H1 (cell line): Measurements from ENCODE around the gene SAPCD1. TPM values are rescaled to one million over a fixed set of nuclear protein-coding genes. Genes with fewer than 3 reads are reported as not detected.

ENCODE experiments used
- CTCF ChIA-PET: fragments of 300-600 bp; sonication (Branson Sonifier 250); formaldehyde crosslinking; loops from one replicate; lab custom pipeline; 2021; ENCODE audit not compliant: partially characterized antibody; lab: Charles Lee
- POLR2A ChIA-PET: fragments of 300-600 bp; sonication (Branson Sonifier 250); formaldehyde crosslinking; loops from one replicate; lab custom pipeline; 2021; ENCODE audit warnings: inconsistent platforms; ENCODE audit not compliant: partially characterized antibody; lab: Charles Lee
- DNase-seq, 2 experiments: peaks; one replicate each; pipeline versions ENCODE4 v3.0.0 to v3.0.0-alpha.2; 2010 to 2022; ENCODE audit warnings: low spot score in 2 of 2, low read depth in 1 of 2, mixed read lengths in 1 of 2
- FAIRE-seq: peaks from 2 replicates; lab custom pipeline; 2011; peaks lifted over from hg19 to GRCh38; lab: Jason Lieb, UNC
- H2AFZ ChIP-seq: 2 replicates; pipeline ENCODE4 v1.8.1; 2012; ENCODE audit warnings: low read length, inconsistent platforms
- H2AK5ac ChIP-seq: 2 replicates; pipeline ENCODE4 v1.6.1; 2013; ENCODE audit warnings: low read depth, low read length
- H2BK120ac ChIP-seq: replicated peaks from 2 replicates; pipeline ENCODE3; 2013; ENCODE audit warnings: low read depth, low read length, inconsistent platforms
- H2BK12ac ChIP-seq: 2 replicates; pipeline ENCODE4 v1.6.1; 2013; ENCODE audit warnings: low read depth, low read length
- H2BK15ac ChIP-seq: 2 replicates; pipeline ENCODE4 v1.6.1; 2013; ENCODE audit warnings: low read length
- H2BK20ac ChIP-seq: 2 replicates; pipeline ENCODE4 v1.6.1; 2013; ENCODE audit warnings: low read length
- H2BK5ac ChIP-seq: 2 replicates; pipeline ENCODE4 v1.6.1; 2013; ENCODE audit warnings: low read depth, low read length
- H3K14ac ChIP-seq: 2 replicates; pipeline ENCODE4 v1.6.1; 2013; ENCODE audit warnings: inconsistent platforms; ENCODE audit not compliant: insufficient read length
- H3K18ac ChIP-seq: 2 replicates; pipeline ENCODE4 v1.6.1; 2013; ENCODE audit warnings: low read length; ENCODE audit errors: extremely low read depth
- H3K23ac ChIP-seq: 2 replicates; pipeline ENCODE4 v1.6.1; 2013; ENCODE audit warnings: inconsistent platforms; ENCODE audit not compliant: insufficient read length
- H3K23me2 ChIP-seq: 2 replicates; pipeline ENCODE4 v1.6.1; 2013; ENCODE audit warnings: low read depth, low read length
- H3K27ac ChIP-seq: 2 replicates; pipeline ENCODE4 v1.6.1; 2011; ENCODE audit warnings: low read depth, low read length, inconsistent platforms
- H3K27me3 ChIP-seq, 4 experiments: replicated peaks in 1 of 4; 1 replicate in 1 of 4; 2 replicates in 3 of 4; pipeline versions ENCODE4 v1.6.1 to v1.8.1; 2011 to 2013; ENCODE audit warnings: low read length in 3 of 4, mild to moderate bottlenecking in 3 of 4, inconsistent platforms in 2 of 4, mixed read lengths in 2 of 4, moderate library complexity in 1 of 4; ENCODE audit not compliant: control insufficient read depth in 3 of 4, insufficient read depth in 3 of 4; ENCODE audit errors: extremely low read depth in 1 of 4
- H3K36me3 ChIP-seq, 4 experiments: 2 replicates each; pipeline versions ENCODE4 v1.6.1 to v1.8.1; 2011 to 2013; ENCODE audit warnings: mild to moderate bottlenecking in 4 of 4, low read length in 3 of 4, moderate library complexity in 2 of 4, control low read depth in 1 of 4, inconsistent platforms in 1 of 4; ENCODE audit not compliant: insufficient read depth in 4 of 4, control insufficient read depth in 2 of 4
- H3K4ac ChIP-seq: replicated peaks from 2 replicates; pipeline ENCODE3; 2013; ENCODE audit warnings: low read length, low read depth, mixed read lengths, inconsistent platforms; ENCODE audit not compliant: insufficient read length
- H3K4me1 ChIP-seq, 4 experiments: replicated peaks in 1 of 4; 1 replicate in 1 of 4; 2 replicates in 3 of 4; pipeline versions ENCODE4 v1.6.1 to v1.8.1; 2011 to 2013; ENCODE audit warnings: low read length in 3 of 4, inconsistent platforms in 2 of 4, mixed read lengths in 1 of 4; ENCODE audit not compliant: insufficient read depth in 4 of 4, control insufficient read depth in 3 of 4
- H3K4me2 ChIP-seq, 2 experiments: 2 replicates each; pipeline versions ENCODE4 v1.6.1 to v1.8.1; 2011 to 2013; ENCODE audit warnings: low read depth in 2 of 2, low read length in 2 of 2, control low read depth in 1 of 2, inconsistent platforms in 1 of 2, mild to moderate bottlenecking in 1 of 2; ENCODE audit not compliant: insufficient read depth in 1 of 2
- H3K4me3 ChIP-seq, 4 experiments: fragments of 200-600, 300-600 bp in 1 of 4; sonication (generic), shearing (Covaris generic), sonication (Bioruptor Twin) in 1 of 4; 2 replicates each; pipeline versions ENCODE4 v1.5.1 to v1.8.1; 2011 to 2016; ENCODE audit warnings: low read length in 4 of 4, low read depth in 3 of 4, control low read depth in 2 of 4, inconsistent platforms in 2 of 4, mild to moderate bottlenecking in 2 of 4, mixed read lengths in 1 of 4, moderate library complexity in 1 of 4; ENCODE audit not compliant: insufficient read depth in 2 of 4; ENCODE audit errors: extremely low read depth in 1 of 4
- H3K56ac ChIP-seq: replicated peaks from 2 replicates; pipeline ENCODE3; 2013; ENCODE audit warnings: low read depth, mild to moderate bottlenecking, mixed read lengths, low read length, inconsistent platforms; ENCODE audit not compliant: insufficient read length
- H3K79me1 ChIP-seq: 2 replicates; pipeline ENCODE4 v1.6.1; 2013; ENCODE audit warnings: low read depth, low read length, control low read depth
- H3K79me2 ChIP-seq, 2 experiments: 2 replicates each; pipeline versions ENCODE4 v1.6.1 to v1.8.1; 2012 to 2013; ENCODE audit warnings: low read length in 2 of 2, mild to moderate bottlenecking in 2 of 2, inconsistent platforms in 1 of 2; ENCODE audit not compliant: insufficient read depth in 2 of 2, control insufficient read depth in 1 of 2
- H3K9ac ChIP-seq, 4 experiments: replicated peaks in 1 of 4; 1 replicate in 1 of 4; 2 replicates in 3 of 4; pipeline versions ENCODE4 v1.6.1 to v1.8.1; 2011 to 2013; ENCODE audit warnings: low read depth in 3 of 4, low read length in 3 of 4, control low read depth in 2 of 4, mild to moderate bottlenecking in 2 of 4, moderate library complexity in 2 of 4, inconsistent platforms in 1 of 4; ENCODE audit errors: extremely low read depth in 1 of 4
- H3K9me3 ChIP-seq, 2 experiments: 2 replicates each; pipeline versions ENCODE4 v1.6.1 to v1.8.1; 2012 to 2013; ENCODE audit warnings: mild to moderate bottlenecking in 2 of 2, moderate library complexity in 2 of 2, control low read depth in 1 of 2, inconsistent platforms in 1 of 2, low read depth in 1 of 2, low read length in 1 of 2, mixed read lengths in 1 of 2; ENCODE audit not compliant: insufficient read depth in 2 of 2
- H4K20me1 ChIP-seq, 2 experiments: replicated peaks in 1 of 2; 2 replicates each; pipeline versions ENCODE3 to v1.8.1; 2011 to 2013; ENCODE audit warnings: inconsistent platforms in 2 of 2, low read length in 2 of 2, mild to moderate bottlenecking in 1 of 2; ENCODE audit not compliant: insufficient read depth in 2 of 2, control insufficient read depth in 1 of 2
- H4K5ac ChIP-seq: 2 replicates; pipeline ENCODE4 v1.6.1; 2013; ENCODE audit warnings: low read length, low read depth, mixed read lengths, inconsistent platforms; ENCODE audit not compliant: insufficient read length
- H4K8ac ChIP-seq: 2 replicates; pipeline ENCODE4 v1.8.0; 2013; ENCODE audit warnings: mild to moderate bottlenecking, moderate library complexity, low read length, inconsistent platforms; ENCODE audit not compliant: insufficient read depth; ENCODE audit errors: extremely low read depth
- H4K91ac ChIP-seq: replicated peaks from 2 replicates; pipeline ENCODE3; 2013; ENCODE audit warnings: low read length, mixed read lengths, inconsistent platforms; ENCODE audit not compliant: insufficient read length
- BACH1 ChIP-seq: IDR thresholded peaks from 2 replicates; pipeline ENCODE4 v1.6.1; 2012; ENCODE audit warnings: low read length, improper control_type of control experiment
- CHD2 ChIP-seq: IDR thresholded peaks from 2 replicates; pipeline ENCODE4 v1.6.1; 2012; ENCODE audit warnings: low read length, improper control_type of control experiment
- EP300 ChIP-seq, 2 experiments: IDR thresholded peaks; 1 replicate in 1 of 2; 2 replicates in 1 of 2; pipeline ENCODE4 v1.6.1; 2011 to 2012; ENCODE audit warnings: low read depth in 2 of 2, low read length in 2 of 2, mild to moderate bottlenecking in 2 of 2, borderline replicate concordance in 1 of 2, inconsistent platforms in 1 of 2, moderate library complexity in 1 of 2
- EZH2 ChIP-seq: fragments of 200-600 bp; sonication (generic); IDR thresholded peaks from 2 replicates; pipeline ENCODE4 v1.7.1; 2012; ENCODE audit warnings: low read depth, mild to moderate bottlenecking, moderate library complexity, low read length, inconsistent platforms; ENCODE audit not compliant: severe bottlenecking
- FOSL1 ChIP-seq: IDR thresholded peaks from 2 replicates; pipeline ENCODE4 v1.6.1; 2011; ENCODE audit warnings: mild to moderate bottlenecking, low read depth, low read length, moderate library complexity; ENCODE audit not compliant: insufficient read depth
- JUN ChIP-seq: IDR thresholded peaks from 2 replicates; pipeline ENCODE4 v1.6.1; 2011; ENCODE audit warnings: low read depth, mild to moderate bottlenecking, improper control_type of control experiment, low read length
- KDM4A ChIP-seq: IDR thresholded peaks from one replicate; pipeline ENCODE4 v1.7.1; 2012; ENCODE audit warnings: low read depth, mild to moderate bottlenecking, moderate library complexity, low read length, inconsistent platforms; ENCODE audit not compliant: severe bottlenecking
- NRF1 ChIP-seq: IDR thresholded peaks from 2 replicates; pipeline ENCODE4 v1.6.1; 2011; ENCODE audit warnings: mild to moderate bottlenecking, low read depth, low read length, improper control_type of control experiment
- PHF8 ChIP-seq: fragments of 200-600 bp; sonication (generic); conservative IDR thresholded peaks from 2 replicates; pipeline ENCODE4 v1.7.1; 2012; ENCODE audit warnings: low read depth, mild to moderate bottlenecking, inconsistent platforms, low read length, moderate library complexity
- RAD21 ChIP-seq, 2 experiments: IDR thresholded peaks in 1 of 2; conservative IDR thresholded peaks in 1 of 2; 2 replicates each; pipeline ENCODE4 v1.6.1; 2011; ENCODE audit warnings: low read depth in 2 of 2, low read length in 2 of 2, improper control_type of control experiment in 1 of 2, inconsistent platforms in 1 of 2, mild to moderate bottlenecking in 1 of 2, moderate library complexity in 1 of 2
- RBBP5 ChIP-seq: IDR thresholded peaks from 2 replicates; pipeline ENCODE4 v1.7.1; 2012; ENCODE audit warnings: low read depth, mild to moderate bottlenecking, inconsistent platforms, low read length, moderate library complexity, borderline replicate concordance
- TAF7 ChIP-seq: optimal IDR thresholded peaks from 2 replicates; pipeline ENCODE3; 2011; ENCODE audit warnings: low read depth, mild to moderate bottlenecking, inconsistent platforms, low read length, moderate library complexity, borderline replicate concordance
- YY1 ChIP-seq: IDR thresholded peaks from 2 replicates; pipeline ENCODE4 v1.6.1; 2011; ENCODE audit warnings: low read depth, mild to moderate bottlenecking, low read length
- WGBS, 2 experiments: shearing (Covaris generic) in 1 of 2; methylation state at CpG; one replicate each; pipeline versions ENCODE4 v1.1.6 to v1.1.7; 2013 to 2015; ENCODE audit warnings: low lambda C conversion rate in 2 of 2, mixed read lengths in 2 of 2, inconsistent platforms in 1 of 2, low coverage in 1 of 2, missing lambda C conversion rate in 1 of 2; ENCODE audit not compliant: insufficient replicate concordance in 2 of 2, insufficient coverage in 1 of 2, insufficient read length in 1 of 2; ENCODE audit errors: extremely low coverage in 1 of 2, missing lambda C conversion rate in 1 of 2; 5-methylcytosine and 5-hydroxymethylcytosine counted together
- polyA plus RNA-seq, 7 experiments: library from polyadenylated mRNA; depleted of rRNA in 3 of 7; stranded (reverse) in 5 of 7; unstranded in 2 of 7; fragments of >200 nt in 5 of 7; fragments of 200-250 nt in 2 of 7; gene quantifications; 1 replicate in 5 of 7; 2 replicates in 1 of 7; 4 replicates in 1 of 7; pipeline versions ENCODE4 v1.2.1 to v1.2.3, GENCODE V29; 2011 to 2013; ENCODE audit warnings: missing spikeins in 2 of 7, mixed read lengths in 2 of 7
- total RNA-seq: library from RNA; stranded (reverse); fragmentation: NEBNext Ultra II Directional; extraction: Animal tissue kit (Norgen Biotek cat#: 25700); gene quantifications from 2 replicates; pipeline ENCODE4 v1.2.1, GENCODE V29; 2021

SAPCD1 gene
- total and polyA plus RNA-seq, 2 of the 8 experiments (the other 6 are each of a cell fraction or from before 2014, with no cell fraction given) = 3.1 to 5.9 TPM

DNA sequence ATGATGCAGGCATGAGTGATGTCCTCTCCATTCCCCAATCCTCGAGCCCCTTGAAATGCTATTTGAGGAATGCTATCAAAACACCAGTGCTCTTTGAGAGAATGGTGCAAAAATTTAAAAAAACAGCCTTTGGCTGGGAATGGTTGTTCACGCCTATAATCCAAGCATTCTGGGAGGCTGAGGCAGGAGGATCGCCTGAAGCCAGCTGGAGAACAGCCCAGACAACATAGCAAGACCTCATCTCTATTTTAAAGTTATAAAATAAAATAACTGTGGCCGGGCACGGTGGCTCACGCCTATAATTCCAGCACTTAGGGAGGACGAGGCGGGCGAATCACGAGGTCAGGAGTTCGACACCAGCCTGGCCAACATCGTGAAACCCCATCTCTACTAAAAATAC lies 37.3 kb downstream of the SAPCD1 start:
- Histone ChIP-seq H3K23me2 (peaks cover under 1% of the 10 kb centered on the region; the same call in 1 of the 2 replicates), H4K20me1 (peaks cover 1 to 2% of the 10 kb centered on the region in 2 experiments), H3K36me3 (peaks cover 3 to 36% (median 15%) of the 10 kb centered on the region in 4 experiments; a peak in 6 of 8 replicates), H3K9me3 (no peaks in the 10 kb centered on the region), H2BK12ac (no peak overlapping the region)
- TF ChIP-seq TAF7 (no peak), FOSL1 (no peak), JUN (no peak), NRF1 (no peak), RBBP5 (no peak), KDM4A (no peak), YY1 (no peak), EZH2 (no peak), RAD21 (IDR thresholded peaks at IDR 0.05 in 1 of 2, conservative IDR thresholded peaks at IDR 0.05 in 1 of 2; ENCODE audit: low read depth in 2 of 2, low read length in 2 of 2) (no peak), PHF8 (no peak), CHD2 (no peak), BACH1 (no peak), EP300 (IDR thresholded peaks at IDR 0.05; ENCODE audit: borderline replicate concordance in 1 of 2, low read depth in 2 of 2, low read length in 2 of 2) (no peak)
- TF ChIP-seq, all 59 proteins: peak for 0
- H2BK120ac ChIP-seq = no peak overlapping the region
- no peak overlapping the region for H3K18ac ChIP-seq
- H3K23ac ChIP-seq = no peak overlapping the region
- H4K8ac ChIP-seq = no peak overlapping the region
- H3K79me1 ChIP-seq = peaks cover 3% of the 10 kb centered on the region; the same call in 1 of the 2 replicates
- H4K91ac ChIP-seq = no peak overlapping the region
- H2BK15ac ChIP-seq = no peak overlapping the region
- no peak overlapping the region for H3K4ac ChIP-seq
- no peak overlapping the region for H2AK5ac ChIP-seq
- no peak overlapping the region for H2BK20ac ChIP-seq
- FAIRE-seq (no peak), DNase-seq (no peak)
- ChIA-PET POLR2A (interaction anchor here (0.7 to 7.6 kb wide), 10 partner anchors 11 to 75 kb away, joined by 3 to 81 read pairs (median 4); partner anchors contain the start of gene HSPA1A), CTCF (interaction anchor here (0.8 to 5.9 kb wide), 4 partner anchors 8 to 76 kb away, joined by 3 to 28 read pairs (median 7); partner anchors contain the start of genes HSPA1A, HSPA1L and MPIG6B)
- H3K56ac ChIP-seq = no peak overlapping the region
- H3K9ac ChIP-seq = no peak overlapping the region
- WGBS, 2 experiments = 96% methylated on average over 12 of the region's 12 CpGs; no CpG with 5 or more reads in 1 of the 2 experiments
- no peak overlapping the region for H3K27ac ChIP-seq
- no peaks in the 10 kb centered on the region for H3K27me3 ChIP-seq
- no peaks in the 10 kb centered on the region; a peak in 1 of 7 replicates for H3K4me1 ChIP-seq
- H3K4me3 ChIP-seq = no peak overlapping the region
- no peak overlapping the region for H2BK5ac ChIP-seq
- no peak overlapping the region for H3K4me2 ChIP-seq
- H3K79me2 ChIP-seq = peaks cover 0 to 7% of the 10 kb centered on the region in 2 experiments; a peak in 2 of 4 replicates
- H2AFZ ChIP-seq = no peak overlapping the region
- no peak overlapping the region for H3K14ac ChIP-seq
- no peak overlapping the region for H4K5ac ChIP-seq
